Measurements from ENCODE around the gene DHX29.

DHX29 gene

DNA sequence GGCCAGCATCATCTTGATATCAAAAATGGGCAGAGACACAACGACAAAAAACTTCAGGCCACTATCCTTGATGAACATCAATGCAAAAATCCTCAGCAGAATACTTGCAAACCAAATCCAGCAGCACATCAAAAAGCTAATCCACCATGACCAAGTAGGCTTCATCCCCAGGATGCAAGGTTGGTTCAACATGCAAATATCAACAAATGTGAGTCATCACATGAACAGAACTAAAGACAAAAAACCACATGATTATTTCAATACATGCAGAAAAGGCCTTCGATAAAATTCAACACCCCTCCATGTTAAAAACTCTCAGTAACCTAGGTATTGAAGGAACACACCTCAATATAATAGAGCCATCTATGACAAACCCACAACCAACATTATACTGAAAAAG, 8.8 kb upstream of the DHX29 start:
- DNase-seq: no peak

- DNase-seq: no peak
Measured at GRCh38 chr5:55313870-55314617, 6.5 kb upstream of the DHX29 start.

GRCh38 chr5:55308254-55308836, 851 bp upstream of the DHX29 start:
- peak; percentile 9 for DNase-seq

GRCh38 chr5:55306641-55307382, 682 bp downstream of the DHX29 start:
- DNase-seq: no peak

- DNase-seq: no peak
Measured at GRCh38 chr5:55305345-55305744, 2.1 kb downstream of the DHX29 start.

GRCh38 chr5:55304584-55304983, 2.9 kb downstream of the DHX29 start:
- no peak for DNase-seq

- DNase-seq: no peak
Measured at GRCh38 chr5:55303238-55303690, 4.2 kb downstream of the DHX29 start.

DNA sequence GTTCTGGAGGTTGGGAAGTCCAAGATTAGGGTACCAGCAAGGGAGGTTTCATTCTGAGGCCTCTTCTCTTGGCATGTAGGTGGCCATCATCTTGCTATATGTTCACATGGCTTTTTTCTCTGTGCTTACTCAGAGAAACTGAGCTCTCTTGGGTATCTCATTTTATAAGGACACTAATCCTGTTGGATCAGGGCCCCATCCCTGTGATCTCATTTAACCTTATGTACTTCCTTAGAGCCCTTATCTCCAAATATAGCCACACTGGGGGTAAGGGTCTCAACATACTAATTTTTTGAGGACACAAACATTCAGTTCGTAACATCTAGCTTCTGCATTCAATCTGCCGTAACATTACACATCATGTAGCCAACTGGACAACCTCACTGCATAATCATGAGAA, 6.6 kb downstream of the DHX29 start:
- DNase-seq: no peak

DNA sequence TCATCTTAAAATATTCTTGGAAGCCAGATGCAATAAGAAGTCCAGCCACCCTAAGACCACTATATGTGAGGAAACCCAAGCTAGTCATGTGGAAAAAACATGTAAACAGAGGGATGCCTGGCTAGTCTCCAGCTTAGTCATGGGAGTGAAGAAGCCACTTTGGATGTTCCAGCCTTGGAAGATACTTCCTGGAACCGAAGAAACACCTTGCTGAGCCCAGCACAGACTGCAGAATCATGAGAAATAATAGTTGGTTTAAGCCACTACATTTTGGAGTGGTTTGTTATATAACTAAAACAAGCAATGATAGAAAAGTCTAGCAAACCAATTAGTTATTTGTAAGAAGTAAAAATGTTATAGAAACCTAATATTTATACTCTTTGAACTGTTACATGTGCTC, 12.6 kb downstream of the DHX29 start:
- no peak for DNase-seq

DNA sequence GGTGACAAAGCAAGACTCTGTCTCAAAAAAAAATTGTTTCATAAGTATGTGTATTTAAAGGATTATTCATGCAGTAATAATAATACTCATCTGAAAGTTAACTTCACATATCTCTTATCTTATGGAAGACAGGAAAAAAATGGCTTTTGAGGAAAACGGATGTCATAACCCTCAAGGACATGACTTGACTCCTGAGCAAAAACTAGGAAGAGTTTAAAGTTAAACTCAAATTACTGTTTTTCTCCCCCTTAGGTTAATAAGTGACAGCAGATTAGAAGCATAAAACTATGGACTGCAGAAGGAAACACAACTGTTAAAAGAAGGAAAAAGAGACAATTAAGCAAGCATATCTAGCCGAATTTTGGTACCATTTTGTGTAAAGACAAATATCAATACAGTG, 16.5 kb downstream of the DHX29 start:
- DNase-seq: no peak

DNA sequence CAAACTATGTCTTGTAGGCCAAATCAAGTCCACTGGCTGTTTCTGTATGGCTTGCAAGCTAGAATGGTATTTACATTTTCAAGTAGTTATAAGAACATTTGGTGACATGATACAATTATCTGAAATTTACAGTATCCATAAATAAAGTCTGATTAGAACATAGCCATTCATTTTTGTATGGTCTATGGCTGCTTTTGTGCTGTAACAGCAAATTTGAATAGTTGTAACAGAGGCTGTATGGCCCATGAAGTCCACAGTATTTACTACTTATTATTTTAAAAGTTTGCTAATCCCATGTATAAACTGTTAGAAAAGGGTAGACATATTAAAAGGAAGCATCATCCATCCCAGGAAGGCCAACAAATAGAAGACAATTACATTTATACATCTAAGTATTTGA, 17.7 kb downstream of the DHX29 start:
- DNase-seq: no peak

- no peak for DNase-seq
Measured at GRCh38 chr5:55286411-55286933, 21.0 kb downstream of the DHX29 start.

GRCh38 chr5:55278778-55279177, 28.7 kb downstream of the DHX29 start:
- no peak for DNase-seq

DNA sequence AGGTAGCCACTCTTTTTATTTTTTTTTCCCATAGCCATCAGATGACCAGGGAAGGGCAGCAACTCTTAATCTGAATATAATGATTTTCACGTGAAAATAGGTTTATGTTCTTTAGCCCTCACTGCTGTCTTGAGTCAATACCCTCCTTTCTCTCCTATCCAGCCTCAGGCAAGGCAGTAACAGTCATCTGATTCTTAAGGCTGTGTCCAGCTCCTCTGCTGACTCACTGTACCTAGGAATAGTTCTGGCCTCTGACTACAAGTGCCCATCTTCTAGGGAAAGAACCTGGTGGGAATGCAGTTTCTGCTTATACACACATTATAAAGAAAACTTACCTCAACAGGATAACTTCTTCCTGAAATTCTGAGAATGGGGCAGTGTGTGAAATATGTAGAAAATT, 30.7 kb downstream of the DHX29 start:
- DNase-seq: no peak

DNA sequence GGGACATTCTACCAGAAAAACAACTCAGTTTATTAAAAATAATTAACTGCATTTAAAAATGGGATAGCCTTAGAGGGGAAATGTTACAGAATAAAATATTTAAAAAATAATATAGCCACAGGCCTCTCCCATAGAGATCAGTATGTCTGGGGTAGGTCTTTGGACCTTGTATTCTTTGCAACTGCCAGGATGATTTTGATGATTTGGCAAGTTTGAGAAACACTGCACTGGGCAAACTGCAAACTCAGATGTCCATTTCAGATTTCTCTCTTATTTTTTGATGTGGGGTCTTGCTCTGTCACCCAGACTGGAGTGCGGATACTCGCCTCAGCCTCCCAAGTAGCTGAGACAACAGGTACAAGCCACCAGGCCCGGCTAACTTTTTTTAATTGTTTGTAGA, 49.2 kb downstream of the DHX29 start:
- no peak for DNase-seq

GRCh38 chr5:55254802-55255201, 52.7 kb downstream of the DHX29 start:
- DNase-seq: no peak

GRCh38 chr5:55250064-55250463, 57.4 kb downstream of the DHX29 start:
- DNase-seq: no peak

GRCh38 chr5:55241746-55242145, 65.7 kb downstream of the DHX29 start:
- DNase-seq: no peak

DNA sequence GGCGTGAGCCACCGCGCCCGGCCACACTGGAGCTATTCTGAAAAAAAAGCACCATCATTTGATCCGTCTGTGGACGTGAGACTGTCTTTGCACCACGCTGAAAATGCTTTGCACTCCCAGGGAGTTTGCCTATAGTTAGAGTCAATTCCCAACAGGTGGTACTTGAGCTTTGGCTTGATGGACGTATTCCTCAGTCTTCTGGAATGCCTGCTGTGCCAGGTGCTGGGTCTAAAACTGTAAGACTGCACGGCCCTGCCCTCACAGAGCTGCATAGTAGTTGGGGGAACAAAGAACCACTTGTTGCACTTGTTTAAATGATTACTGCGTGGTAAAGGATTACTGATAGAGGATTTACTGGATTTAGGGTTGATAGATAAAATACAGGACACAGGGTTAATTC, 70.7 kb downstream of the DHX29 start:
- no peak for DNase-seq

- DNase-seq: no peak
Measured at GRCh38 chr5:55234121-55234700, 73.3 kb downstream of the DHX29 start.

DNA sequence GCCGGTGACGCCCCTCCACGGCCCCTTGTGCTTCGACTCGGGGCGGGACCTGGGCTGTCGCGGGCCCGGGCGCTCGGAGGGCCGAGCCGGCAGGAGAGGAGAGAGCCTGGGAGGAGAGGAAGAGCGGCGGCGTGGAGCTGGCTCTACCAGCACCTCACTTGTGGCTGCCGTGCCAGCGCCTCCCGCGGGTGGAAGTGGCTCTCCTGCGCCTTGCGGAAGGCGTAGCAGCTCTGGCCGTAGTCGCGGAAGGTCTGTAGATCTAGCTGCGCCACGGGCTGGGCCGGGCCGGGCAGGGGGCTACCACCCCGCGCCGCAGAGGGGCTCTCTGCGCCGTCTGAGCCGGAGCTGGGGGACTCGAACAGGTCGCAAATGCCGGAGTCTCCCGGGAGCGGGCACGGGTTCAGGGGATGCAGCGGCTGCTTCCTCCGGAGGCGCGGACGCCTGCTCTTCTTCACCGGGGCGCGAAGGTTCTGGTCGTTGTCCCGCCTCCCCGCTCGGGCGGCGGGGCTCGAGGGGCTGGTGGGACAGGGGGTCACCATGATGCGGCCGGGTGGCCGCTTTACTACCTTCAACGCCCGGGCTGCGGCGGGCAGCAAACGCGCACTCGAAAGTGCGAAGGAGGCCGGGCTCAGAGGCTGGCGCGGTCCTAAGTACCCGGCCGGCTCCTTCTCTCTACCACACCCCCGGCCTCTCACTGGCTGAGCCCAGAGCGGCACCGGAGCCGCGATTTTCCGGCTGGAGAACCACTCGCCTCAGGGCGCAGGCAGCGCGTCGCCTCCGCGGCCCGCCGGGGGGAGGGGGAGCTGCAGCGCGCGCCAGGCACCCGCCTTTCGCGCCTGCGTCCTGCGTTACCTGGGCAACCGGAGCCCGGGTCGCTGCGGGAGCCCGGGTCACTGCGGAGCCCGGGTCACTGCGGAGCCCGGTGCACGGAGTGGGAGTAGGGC, 74.2 kb downstream of the DHX29 start, which contains the start of gene CCNO:
Gene CCNO, minus strand, starts transcription at position 624 of the 944 bp plus-strand sequence. Its CDS starts 85 bp downstream, at position 539.
- DNase-seq: peak; percentile 63

Data from activated naive CD4-positive, alpha-beta T cell treated with Interleukin-2 at 50 U/mL for 16 hours (primary cell).